SKM-1 (cell line): Measurements from ENCODE around the gene NME3.
"Not testable (repeated sequence)": the region's sequence is repeated elsewhere in the genome, so short reads cannot be mapped to it uniquely, and the experiment has no call there.

Experiments
- DNase-seq: peaks from one replicate; lab custom pipeline; 2025; ENCODE audit not compliant: unreplicated experiment; lab: John Stamatoyannopoulos, UW

NME3 gene

GRCh38 chr16:1771188-1771863, at the start of gene NME3:
TSS of gene NME3 (minus strand) at chr16:1771543. CDS start at chr16:1771534, 9 bp downstream.
- no peak for DNase-seq

- no peak for DNase-seq
Measured at GRCh38 chr16:1820946-1821290, 49.6 kb upstream of the NME3 start.

GRCh38 chr16:1820096-1820945, 49.0 kb upstream of the NME3 start:
- DNase-seq, result no peak

GRCh38 chr16:1819611-1820010, 48.3 kb upstream of the NME3 start:
- DNase-seq, result no peak

GRCh38 chr16:1818873-1819525, 47.7 kb upstream of the NME3 start:
- DNase-seq, result no peak

GRCh38 chr16:1818204-1818872, 47.0 kb upstream of the NME3 start:
- no peak for DNase-seq

- DNase-seq, result no peak
Measured at GRCh38 chr16:1817716-1818115, 46.4 kb upstream of the NME3 start.

GRCh38 chr16:1817276-1817589, 45.9 kb upstream of the NME3 start:
- DNase-seq, result no peak

GRCh38 chr16:1816396-1817275, 45.3 kb upstream of the NME3 start:
- no peak for DNase-seq

GRCh38 chr16:1815461-1815860, 44.1 kb upstream of the NME3 start:
- DNase-seq, result no peak

GRCh38 chr16:1812732-1813163, 41.4 kb upstream of the NME3 start:
- no peak for DNase-seq

GRCh38 chr16:1810536-1810935, 39.2 kb upstream of the NME3 start:
- DNase-seq, result no peak

- DNase-seq, result no peak
Measured at GRCh38 chr16:1810106-1810505, 38.8 kb upstream of the NME3 start.

- DNase-seq, result no peak
Measured at GRCh38 chr16:1809281-1809801, 38.0 kb upstream of the NME3 start.

GRCh38 chr16:1808691-1809090, 37.3 kb upstream of the NME3 start:
- DNase-seq, result no peak

GRCh38 chr16:1807626-1808025, 36.3 kb upstream of the NME3 start:
- DNase-seq, result no peak

- DNase-seq, result no peak
Measured at GRCh38 chr16:1800701-1801100, 29.4 kb upstream of the NME3 start.

GRCh38 chr16:1799263-1799662, 27.9 kb upstream of the NME3 start:
- DNase-seq, result not testable (repeated sequence)

GRCh38 chr16:1794908-1795666, 23.7 kb upstream of the NME3 start:
- DNase-seq, result no peak
